Vagina (tissue), 2 donors: Measurements from ENCODE around the gene GRIK4. TPM values are rescaled to one million over a fixed set of nuclear protein-coding genes. Genes with fewer than 3 reads are reported as not detected.
A peak's percentile ranks its signal among the peaks of the same experiment; 100 is the strongest.

Experiments used
- DNase-seq, 2 donors: peaks; one replicate each; pipeline ENCODE4 v3.0.0-alpha.2; 2017; ENCODE audit errors: extremely low spot score in 2 of 2
- H3K27ac ChIP-seq: fragments of 200-600 bp; sonication (generic); one replicate; pipeline ENCODE4 v1.5.1; 2019
- H3K27me3 ChIP-seq: fragments of 200-600 bp; sonication (generic); one replicate; pipeline ENCODE4 v1.5.1; 2019
- H3K36me3 ChIP-seq, 2 donors: fragments of 200-600 bp; sonication (generic); one replicate each; pipeline ENCODE4 v1.5.1; 2017 to 2019
- H3K4me1 ChIP-seq: fragments of 200-600 bp; sonication (generic); one replicate; pipeline ENCODE4 v1.5.1; 2019
- H3K4me3 ChIP-seq, 2 donors: fragments of 200-600 bp; sonication (generic); 1 replicate in 1 of 2; 2 replicates in 1 of 2; pipeline ENCODE4 v1.5.1; 2016 to 2019
- H3K9me3 ChIP-seq: fragments of 200-600 bp; sonication (generic); one replicate; pipeline ENCODE4 v1.5.1; 2019
- CTCF ChIP-seq, 3 experiments: fragments of 450-650 bp in 2 of 3; fragments of 200-600 bp in 1 of 3; sonication (generic) in 1 of 3; IDR thresholded peaks; one replicate each; pipeline ENCODE4 v1.5.1; 2017 to 2019; ENCODE audit warnings: antibody characterized with exemption in 3 of 3, mild to moderate bottlenecking in 2 of 3, moderate library complexity in 2 of 3
- POLR2A ChIP-seq, 2 donors: fragments of 450-650 bp; IDR thresholded peaks; one replicate each; pipeline ENCODE4 v1.6.1; 2017; ENCODE audit warnings: antibody characterized with exemption in 2 of 2, mild to moderate bottlenecking in 2 of 2, moderate library complexity in 2 of 2
- POLR2AphosphoS5 ChIP-seq, 2 donors: sonication (generic); formaldehyde crosslinking; IDR thresholded peaks; one replicate each; pipeline ENCODE4 v1.9.0; 2017; ENCODE audit warnings: antibody characterized with exemption in 2 of 2, mild to moderate bottlenecking in 2 of 2, low read depth in 1 of 2; ENCODE audit not compliant: insufficient read depth in 1 of 2
- intact Hi-C: fragments of 100-400 bp; cut with DNase I; formaldehyde crosslinking; loops from one replicate; pipeline ENCODE4 v1.15.1; 2023
- total RNA-seq: library from RNA; depleted of rRNA; stranded (reverse); fragments of >200 nt; gene quantifications from one replicate; pipeline ENCODE4 v1.2.3, GENCODE V29; 2016

GRIK4 gene
- total RNA-seq, 1 donor from 2014 or later = 0.25 TPM

- intact Hi-C loops = no loop called here
- H3K4me3 ChIP-seq = no peak overlapping the region
- DNase-seq = no peak
- H3K4me1 ChIP-seq = no peaks in the 10 kb centered on the region
- no peaks in the 10 kb centered on the region for H3K27me3 ChIP-seq
- TF ChIP-seq CTCF (IDR thresholded peaks at IDR 0.05) (no peak), POLR2A (IDR thresholded peaks at IDR 0.05) (no peak), POLR2AphosphoS5 (IDR thresholded peaks at IDR 0.05; ENCODE audit: insufficient read depth in 1 of 2, low read depth in 1 of 2) (no peak)
- no peaks in the 10 kb centered on the region for H3K9me3 ChIP-seq
- no peaks in the 10 kb centered on the region for H3K36me3 ChIP-seq
- H3K27ac ChIP-seq = no peak overlapping the region
Measured at GRCh38 chr11:120702656-120703055, 191.1 kb downstream of the GRIK4 start.

DNA sequence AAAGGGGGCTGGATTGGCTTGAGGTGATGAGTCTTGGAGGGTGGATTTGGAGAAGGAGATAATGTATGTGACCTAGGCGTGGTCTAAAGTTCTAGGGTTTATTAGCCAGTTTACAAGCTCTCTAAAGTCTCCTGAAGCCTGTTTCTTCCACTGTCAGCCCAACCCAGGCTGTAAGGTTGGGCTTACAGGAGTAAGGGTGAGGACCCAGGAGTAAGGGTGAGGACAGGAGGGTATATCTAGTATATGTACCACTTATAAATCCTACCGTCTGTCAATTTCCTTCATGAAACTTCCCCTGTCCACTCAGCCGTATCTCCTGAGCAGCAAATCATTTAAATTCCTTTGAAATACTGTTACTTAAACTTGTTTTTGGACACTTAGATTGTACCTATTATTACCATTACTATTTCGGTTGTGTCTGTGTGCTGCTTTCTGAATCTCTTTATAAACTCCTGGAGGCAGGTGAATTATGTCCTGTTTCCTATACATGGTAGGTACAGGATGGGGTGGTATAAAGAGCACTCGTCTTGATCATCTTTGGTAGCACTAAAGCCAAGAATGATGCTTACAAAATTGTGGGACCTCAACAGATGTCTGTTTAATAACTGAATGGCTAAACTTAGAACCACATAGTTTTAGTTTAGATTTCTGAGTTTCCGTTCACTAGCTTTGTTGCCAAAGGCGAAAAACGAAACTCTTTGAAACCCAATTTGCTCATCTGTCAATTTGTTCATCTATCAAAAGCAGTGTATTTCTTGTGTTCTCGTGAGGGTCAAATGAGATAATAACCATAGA, 192.0 kb downstream of the GRIK4 start:
- Histone ChIP-seq H3K4me3 (no peak overlapping the region), H3K27ac (no peak overlapping the region), H3K27me3 (no peaks in the 10 kb centered on the region), H3K9me3 (no peaks in the 10 kb centered on the region), H3K36me3 (no peaks in the 10 kb centered on the region), H3K4me1 (no peaks in the 10 kb centered on the region)
- TF ChIP-seq CTCF (IDR thresholded peaks at IDR 0.05) (no peak), POLR2A (IDR thresholded peaks at IDR 0.05) (no peak), POLR2AphosphoS5 (IDR thresholded peaks at IDR 0.05; ENCODE audit: insufficient read depth in 1 of 2, low read depth in 1 of 2) (no peak)
- intact Hi-C loops = no loop called here
- no peak for DNase-seq

DNA sequence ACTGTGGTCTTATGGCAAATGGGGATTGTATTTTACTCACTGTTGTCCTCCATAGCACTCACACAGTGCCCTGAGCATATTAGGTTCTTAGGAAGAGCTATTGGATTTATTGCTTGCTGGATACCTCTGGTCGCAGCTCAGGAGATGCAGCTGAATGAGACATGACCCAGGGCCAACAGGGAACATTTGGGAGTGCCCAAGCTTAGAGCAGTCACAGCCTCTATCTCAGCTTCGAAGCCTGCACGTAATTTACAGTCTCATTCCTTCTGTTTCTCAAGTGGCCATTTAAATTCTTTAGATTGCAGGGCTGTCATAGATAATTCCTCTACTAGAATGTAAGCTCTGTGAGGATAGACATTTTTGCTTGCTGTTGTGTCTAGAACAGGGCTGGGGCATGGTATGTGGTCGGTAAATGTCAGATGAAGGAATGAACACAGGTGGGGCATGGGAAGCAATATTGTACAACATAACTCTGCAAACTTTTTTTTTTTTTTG, 192.8 kb downstream of the GRIK4 start:
- Histone ChIP-seq H3K27me3 (no peaks in the 10 kb centered on the region), H3K4me3 (no peak overlapping the region), H3K36me3 (no peaks in the 10 kb centered on the region), H3K4me1 (no peaks in the 10 kb centered on the region), H3K9me3 (no peaks in the 10 kb centered on the region), H3K27ac (no peak overlapping the region)
- intact Hi-C loops = no loop called here
- TF ChIP-seq POLR2AphosphoS5 (IDR thresholded peaks at IDR 0.05; ENCODE audit: insufficient read depth in 1 of 2, low read depth in 1 of 2) (no peak), POLR2A (IDR thresholded peaks at IDR 0.05) (no peak), CTCF (IDR thresholded peaks at IDR 0.05) (no peak)
- DNase-seq = no peak

GRCh38 chr11:120706257-120706656, 194.7 kb downstream of the GRIK4 start:
- H3K4me3 ChIP-seq = no peak overlapping the region
- H3K36me3 ChIP-seq = no peaks in the 10 kb centered on the region
- TF ChIP-seq POLR2AphosphoS5 (IDR thresholded peaks at IDR 0.05; ENCODE audit: insufficient read depth in 1 of 2, low read depth in 1 of 2) = no peak
- no peak for TF ChIP-seq POLR2A (IDR thresholded peaks at IDR 0.05)
- no peak for TF ChIP-seq CTCF (IDR thresholded peaks at IDR 0.05)
- no peak overlapping the region for H3K27ac ChIP-seq
- H3K9me3 ChIP-seq = no peaks in the 10 kb centered on the region
- H3K27me3 ChIP-seq = no peaks in the 10 kb centered on the region
- intact Hi-C loops = no loop called here
- H3K4me1 ChIP-seq = peaks cover 13% of the 10 kb centered on the region
- peak in 1 of 2 donors; percentile 91 for DNase-seq

GRCh38 chr11:120707098-120707497, 195.6 kb downstream of the GRIK4 start:
- DNase-seq = peak; percentile 47 to 67
- intact Hi-C loops = no loop called here
- Histone ChIP-seq H3K4me1 (peaks cover 21% of the 10 kb centered on the region), H3K36me3 (no peaks in the 10 kb centered on the region), H3K4me3 (no peak overlapping the region), H3K9me3 (no peaks in the 10 kb centered on the region), H3K27me3 (no peaks in the 10 kb centered on the region), H3K27ac (no peak overlapping the region)
- no peak for TF ChIP-seq CTCF (IDR thresholded peaks at IDR 0.05)
- no peak for TF ChIP-seq POLR2AphosphoS5 (IDR thresholded peaks at IDR 0.05; ENCODE audit: insufficient read depth in 1 of 2, low read depth in 1 of 2)
- TF ChIP-seq POLR2A (IDR thresholded peaks at IDR 0.05) = no peak
